Coronary artery (tissue), 2 donors: Measurements from ENCODE around the gene KLK4.
"Not testable (repeated sequence)": the region's sequence is repeated elsewhere in the genome, so short reads cannot be mapped to it uniquely, and the experiment has no call there.

Experiments used
- DNase-seq: peaks from one replicate; pipeline ENCODE4 v3.0.0-alpha.2; 2017; ENCODE audit warnings: low spot score
- H3K27ac ChIP-seq, 2 donors: fragments of 200-600 bp; sonication (generic); one replicate each; pipeline ENCODE4 v1.5.1; 2016 to 2019
- H3K4me3 ChIP-seq: fragments of 200-600 bp; sonication (generic); 2 replicates; pipeline ENCODE4 v1.5.1; 2016; ENCODE audit warnings: mild to moderate bottlenecking, moderate library complexity
- TF ChIP-seq, protein P1 (sequence below): fragments of 200-600 bp; sonication (generic); IDR thresholded peaks from one replicate; pipeline ENCODE4 v1.5.1; 2019; ENCODE audit warnings: antibody characterized with exemption

The KLK4 gene

DNA sequence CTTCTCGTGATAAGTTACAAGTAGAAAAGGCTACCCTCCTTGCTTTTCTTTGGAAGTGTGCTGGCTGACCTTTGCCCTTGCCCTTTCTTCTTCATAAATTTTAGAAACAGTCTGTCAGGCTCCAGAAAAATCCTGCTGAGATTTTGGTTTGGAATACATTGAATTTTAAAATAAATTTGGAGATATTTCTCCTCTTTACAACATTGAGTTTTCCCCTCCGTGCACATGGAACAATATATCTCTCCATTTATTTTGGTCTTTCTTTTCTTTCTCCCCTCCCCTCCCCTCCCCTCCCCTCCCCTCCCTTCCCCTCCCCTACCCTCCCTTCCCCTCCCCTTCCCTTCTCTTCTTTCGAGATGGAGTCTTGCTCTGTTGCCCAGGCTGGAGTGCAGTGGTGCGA lies 8.6 kb downstream of the KLK4 start:
- Histone ChIP-seq H3K27ac (no peak overlapping the region), H3K4me3 (no peak overlapping the region)
- TF ChIP-seq, protein P1, sequence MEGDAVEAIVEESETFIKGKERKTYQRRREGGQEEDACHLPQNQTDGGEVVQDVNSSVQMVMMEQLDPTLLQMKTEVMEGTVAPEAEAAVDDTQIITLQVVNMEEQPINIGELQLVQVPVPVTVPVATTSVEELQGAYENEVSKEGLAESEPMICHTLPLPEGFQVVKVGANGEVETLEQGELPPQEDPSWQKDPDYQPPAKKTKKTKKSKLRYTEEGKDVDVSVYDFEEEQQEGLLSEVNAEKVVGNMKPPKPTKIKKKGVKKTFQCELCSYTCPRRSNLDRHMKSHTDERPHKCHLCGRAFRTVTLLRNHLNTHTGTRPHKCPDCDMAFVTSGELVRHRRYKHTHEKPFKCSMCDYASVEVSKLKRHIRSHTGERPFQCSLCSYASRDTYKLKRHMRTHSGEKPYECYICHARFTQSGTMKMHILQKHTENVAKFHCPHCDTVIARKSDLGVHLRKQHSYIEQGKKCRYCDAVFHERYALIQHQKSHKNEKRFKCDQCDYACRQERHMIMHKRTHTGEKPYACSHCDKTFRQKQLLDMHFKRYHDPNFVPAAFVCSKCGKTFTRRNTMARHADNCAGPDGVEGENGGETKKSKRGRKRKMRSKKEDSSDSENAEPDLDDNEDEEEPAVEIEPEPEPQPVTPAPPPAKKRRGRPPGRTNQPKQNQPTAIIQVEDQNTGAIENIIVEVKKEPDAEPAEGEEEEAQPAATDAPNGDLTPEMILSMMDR: no peak
- DNase-seq: no peak

- no peak for DNase-seq
- H3K27ac ChIP-seq: no peak overlapping the region
- H3K4me3 ChIP-seq: no peak overlapping the region
- TF ChIP-seq, protein P1: no peak
These were observed 11.6 kb downstream of the KLK4 start for GRCh38 chr19:50899569-50899968.

DNA sequence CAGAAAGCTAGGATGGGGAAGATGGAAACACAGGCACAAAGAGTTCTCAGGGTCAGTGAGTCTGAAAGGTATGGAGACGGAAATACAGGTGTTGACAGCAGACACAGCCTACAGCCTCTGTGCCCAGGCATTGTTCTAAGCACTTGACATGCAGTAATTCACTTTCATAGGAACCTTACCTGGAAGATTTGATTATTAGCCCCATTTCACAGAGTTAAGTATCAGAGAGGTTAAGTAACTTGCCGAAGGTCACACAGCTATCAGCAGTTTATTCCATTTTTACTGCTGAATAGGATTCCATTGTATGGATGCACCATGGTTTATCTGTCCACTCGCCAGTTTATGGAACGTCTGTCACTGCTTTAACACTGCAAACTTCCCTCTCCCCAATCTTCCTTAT lies 13.2 kb downstream of the KLK4 start:
- TF ChIP-seq, protein P1: no peak
- no peak for DNase-seq
- no peak overlapping the region for H3K4me3 ChIP-seq
- no peak overlapping the region for H3K27ac ChIP-seq

- Histone ChIP-seq H3K27ac (no peak overlapping the region), H3K4me3 (no peak overlapping the region)
- DNase-seq: no peak
- TF ChIP-seq, protein P1: no peak
These were observed 13.6 kb downstream of the KLK4 start for GRCh38 chr19:50897612-50898011.

DNA sequence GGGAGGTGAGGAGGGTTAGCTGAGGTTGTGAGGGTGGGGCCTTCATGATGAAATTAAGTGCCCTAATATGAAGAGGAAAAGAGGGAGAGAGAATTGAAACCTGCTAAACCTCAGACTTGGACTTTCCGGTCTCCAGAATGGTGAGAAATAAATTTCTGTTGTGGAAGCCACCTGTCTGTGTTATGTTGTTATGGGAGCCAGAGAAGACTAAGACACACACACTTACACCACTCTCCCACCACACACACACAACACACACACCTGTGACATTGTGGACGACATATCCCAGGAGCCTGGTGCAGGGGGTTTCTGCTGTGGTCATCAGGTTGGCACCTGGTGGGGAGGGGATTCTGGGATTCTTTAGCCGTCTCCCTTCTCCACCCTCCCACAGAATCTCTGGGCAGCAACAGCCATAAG lies 14.0 kb downstream of the KLK4 start:
- H3K4me3 ChIP-seq: no peak overlapping the region
- TF ChIP-seq, protein P1: no peak
- DNase-seq: no peak
- no peak overlapping the region for H3K27ac ChIP-seq

DNA sequence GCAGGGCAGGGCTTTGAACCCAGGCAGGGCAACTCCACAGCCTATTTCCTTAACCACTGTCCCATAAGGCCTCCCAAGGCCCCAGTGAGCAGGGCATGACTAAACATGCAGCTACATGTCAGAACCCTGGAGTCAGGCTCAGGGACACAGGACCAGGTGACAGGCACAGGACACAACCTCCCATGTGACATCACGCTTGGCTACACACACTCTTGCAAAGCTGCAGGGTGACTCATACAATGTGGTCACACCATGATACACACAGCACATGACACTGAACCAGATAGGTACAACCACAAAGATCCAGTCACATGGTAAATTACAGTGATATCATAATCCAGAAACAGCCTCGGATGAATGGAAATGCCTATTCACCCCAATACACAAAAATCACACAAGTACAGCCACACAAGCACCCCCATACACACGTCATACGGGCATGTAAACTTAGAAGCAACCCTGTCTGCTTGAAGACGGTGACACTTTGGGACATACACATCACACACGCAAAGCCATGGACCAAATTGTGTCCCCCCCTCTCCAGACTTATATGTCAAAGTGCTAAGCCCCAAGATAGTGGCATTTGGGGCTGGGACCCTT lies 14.5 kb downstream of the KLK4 start:
- no peak for DNase-seq
- Histone ChIP-seq H3K27ac (no peak overlapping the region), H3K4me3 (no peak overlapping the region)
- TF ChIP-seq, protein P1: no peak

DNA sequence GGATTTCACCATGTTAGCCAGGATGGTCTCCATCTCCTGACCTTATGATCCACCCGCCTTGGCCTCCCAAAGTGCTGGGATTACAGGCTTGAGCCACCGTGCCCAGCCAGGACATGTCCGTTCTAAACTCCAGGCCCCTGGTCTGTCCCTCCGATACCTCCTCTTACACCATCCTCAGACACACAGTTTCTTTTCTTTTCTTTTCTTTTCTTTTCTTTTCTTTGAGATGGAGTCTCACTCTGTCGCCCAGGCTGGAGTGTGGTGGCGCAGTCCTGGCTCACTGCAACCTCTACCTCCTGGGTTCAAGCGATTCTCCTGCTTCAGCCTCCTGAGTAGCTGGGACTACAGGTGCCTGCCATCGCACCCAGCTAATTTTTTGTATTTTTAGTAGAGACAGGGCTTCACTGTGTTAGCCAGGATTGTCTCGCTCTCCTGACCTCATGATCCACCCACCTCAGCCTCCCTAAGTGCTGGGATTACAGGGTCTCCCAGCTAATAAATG lies 15.1 kb downstream of the KLK4 start:
- not testable (repeated sequence) for H3K27ac ChIP-seq, DNase-seq

More for the DNA sequence above, 15.1 kb downstream of the KLK4 start:
- H3K4me3 ChIP-seq: not testable (repeated sequence)
